Mucosa of rectum (tissue), 2 donors: ENCODE measurements around the gene PACS2.

Experiments
- H3K27ac ChIP-seq, 2 donors: one replicate each; pipeline ENCODE4 v1.7.0; 2013; ENCODE audit warnings: inconsistent platforms in 2 of 2, low read depth in 2 of 2, low read length in 2 of 2
- H3K27me3 ChIP-seq, 2 donors: one replicate each; pipeline ENCODE4 v1.7.0; 2013; ENCODE audit warnings: low read length in 2 of 2; ENCODE audit not compliant: control insufficient read depth in 2 of 2, insufficient read depth in 2 of 2
- H3K36me3 ChIP-seq, 2 donors: one replicate each; pipeline ENCODE4 v1.7.0; 2013; ENCODE audit warnings: low read length in 2 of 2; ENCODE audit not compliant: control insufficient read depth in 2 of 2, insufficient read depth in 2 of 2
- H3K4me1 ChIP-seq, 2 donors: one replicate each; pipeline ENCODE4 v1.7.0; 2013; ENCODE audit warnings: low read length in 2 of 2, mild to moderate bottlenecking in 1 of 2; ENCODE audit not compliant: control insufficient read depth in 2 of 2, insufficient read depth in 2 of 2
- H3K4me3 ChIP-seq, 2 donors: one replicate each; pipeline ENCODE4 v1.7.0; 2013; ENCODE audit warnings: low read length in 2 of 2
- H3K9ac ChIP-seq, 2 donors: one replicate each; pipeline ENCODE4 v1.7.0; 2013; ENCODE audit warnings: low read length in 2 of 2, low read depth in 1 of 2, mild to moderate bottlenecking in 1 of 2
- H3K9me3 ChIP-seq, 2 donors: one replicate each; pipeline ENCODE4 v1.7.0; 2013; ENCODE audit warnings: low read length in 2 of 2; ENCODE audit not compliant: control insufficient read depth in 2 of 2
- donor health status: healthy.
- donor health status: Normal muscosa, but diverticular disease.

PACS2 gene

DNA sequence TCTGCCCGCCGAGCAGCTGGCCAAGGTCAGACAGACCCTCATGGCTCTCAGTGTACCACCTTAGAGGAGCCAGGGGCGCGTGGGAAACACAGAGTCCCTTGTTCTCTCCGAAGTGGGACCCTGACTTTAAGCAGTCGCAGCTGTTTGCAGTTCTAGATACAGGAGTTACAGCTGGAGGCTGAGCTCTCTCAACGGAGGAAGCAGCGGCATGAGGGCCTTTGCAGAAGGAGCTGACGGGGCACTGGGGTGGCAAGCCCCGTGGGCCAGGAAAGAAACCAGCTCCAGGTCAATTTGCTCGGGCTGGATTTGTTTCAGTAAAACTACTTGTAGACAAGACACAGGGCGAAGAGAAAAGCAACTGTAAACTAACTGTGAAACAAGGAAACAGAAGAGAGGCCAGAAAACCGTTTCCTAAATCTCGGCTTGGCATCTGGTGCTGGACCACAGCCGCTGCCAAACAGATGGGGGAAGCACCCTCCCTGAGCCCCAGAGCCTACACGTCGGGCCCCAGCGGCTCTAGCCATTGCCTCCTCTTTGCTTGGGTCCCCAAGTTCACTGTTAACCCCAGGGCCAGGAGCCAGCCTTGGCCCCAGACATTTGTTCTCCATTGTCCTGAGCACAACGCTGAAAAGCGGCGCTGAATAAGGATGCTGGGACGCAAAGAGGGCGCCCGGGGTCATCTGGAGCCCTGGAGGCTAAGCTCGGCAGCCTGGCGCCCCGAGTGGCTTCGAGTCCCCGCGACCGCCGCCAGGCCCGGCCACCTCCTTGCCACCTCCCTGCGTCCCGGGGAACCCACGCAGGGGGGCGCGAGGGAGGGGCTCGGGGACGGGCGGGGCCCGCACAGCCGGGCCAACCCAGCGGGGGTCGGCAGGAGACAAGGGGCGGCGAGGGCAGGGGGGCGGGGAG, 914 bp upstream of the PACS2 start:
- Histone ChIP-seq H3K4me3 (peak overlapping the region; percentile 63 to 67), H3K27me3 (no peaks in the 10 kb centered on the region), H3K4me1 (peaks cover 21 to 25% of the 10 kb centered on the region in 2 donors), H3K9me3 (no peaks in the 10 kb centered on the region), H3K27ac (peak overlapping the region; percentile 73 to 85), H3K36me3 (no peaks in the 10 kb centered on the region), H3K9ac (peak overlapping the region; percentile 54 to 64)

- H3K27me3 ChIP-seq: no peaks in the 10 kb centered on the region
- H3K9me3 ChIP-seq: no peaks in the 10 kb centered on the region
- H3K4me3 ChIP-seq: peak overlapping the region; percentile 69 to 76
- H3K9ac ChIP-seq: peak overlapping the region; percentile 52 to 59
- peak overlapping the region; percentile 76 for H3K27ac ChIP-seq
- no peaks in the 10 kb centered on the region for H3K36me3 ChIP-seq
- H3K4me1 ChIP-seq: peaks cover 21 to 25% of the 10 kb centered on the region in 2 donors
Observed at GRCh38 chr14:105315211-105315721, 718 bp downstream of the PACS2 start.

- Histone ChIP-seq H3K4me1 (peaks cover 21 to 25% of the 10 kb centered on the region in 2 donors), H3K36me3 (no peaks in the 10 kb centered on the region), H3K27me3 (no peaks in the 10 kb centered on the region), H3K4me3 (peak overlapping the region; percentile 69 to 76), H3K9ac (peak overlapping the region in 1 of 2 donors; percentile 59), H3K9me3 (no peaks in the 10 kb centered on the region), H3K27ac (peak overlapping the region in 1 of 2 donors; percentile 76)
Observed at GRCh38 chr14:105315941-105316576, 1.5 kb downstream of the PACS2 start.

- no peaks in the 10 kb centered on the region for H3K36me3 ChIP-seq
- no peaks in the 10 kb centered on the region for H3K27me3 ChIP-seq
- H3K4me3 ChIP-seq: no peak overlapping the region
- no peak overlapping the region for H3K9ac ChIP-seq
- peaks cover 21 to 25% of the 10 kb centered on the region in 2 donors for H3K4me1 ChIP-seq
- H3K9me3 ChIP-seq: no peaks in the 10 kb centered on the region
- no peak overlapping the region for H3K27ac ChIP-seq
Observed at GRCh38 chr14:105316577-105316941, 2.0 kb downstream of the PACS2 start.

GRCh38 chr14:105316968-105317510, 2.5 kb downstream of the PACS2 start:
- Histone ChIP-seq H3K4me3 (peak overlapping the region in 1 of 2 donors; percentile 15), H3K27ac (peak overlapping the region in 1 of 2 donors; percentile 32), H3K9ac (peak overlapping the region in 1 of 2 donors; percentile 35)

DNA sequence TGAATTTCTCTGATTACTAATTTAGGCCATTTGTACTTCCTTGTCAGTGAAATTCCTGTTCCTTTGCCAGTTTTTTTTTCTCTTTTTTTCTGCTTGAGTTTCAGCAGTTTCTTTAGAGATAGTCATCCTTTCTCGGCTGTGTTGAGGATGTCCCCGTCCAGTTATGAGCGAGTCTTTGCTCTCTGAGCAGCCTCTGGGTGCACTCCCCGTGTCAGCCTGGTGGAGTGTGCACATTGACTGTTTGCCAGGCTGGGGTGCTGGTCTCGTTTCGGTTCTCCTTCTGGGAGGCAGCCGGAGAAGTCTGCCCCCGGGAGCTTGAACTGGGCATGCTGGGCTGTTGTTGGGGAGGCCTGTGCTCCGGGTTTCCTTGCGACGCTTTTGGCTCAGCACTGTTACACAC, 3.0 kb downstream of the PACS2 start:
- Histone ChIP-seq H3K27me3 (no peaks in the 10 kb centered on the region), H3K36me3 (no peaks in the 10 kb centered on the region), H3K9me3 (no peaks in the 10 kb centered on the region), H3K27ac (peak overlapping the region in 1 of 2 donors; percentile 32), H3K4me1 (peaks cover 21 to 25% of the 10 kb centered on the region in 2 donors), H3K9ac (peak overlapping the region in 1 of 2 donors; percentile 35), H3K4me3 (peak overlapping the region in 1 of 2 donors; percentile 15)

More at GRCh38 chr14:105316968-105317510, 2.5 kb downstream of the PACS2 start:
- H3K27me3 ChIP-seq: no peaks in the 10 kb centered on the region
- no peaks in the 10 kb centered on the region for H3K36me3 ChIP-seq
- no peaks in the 10 kb centered on the region for H3K9me3 ChIP-seq
- peaks cover 21 to 25% of the 10 kb centered on the region in 2 donors for H3K4me1 ChIP-seq

GRCh38 chr14:105322791-105323556, 8.4 kb downstream of the PACS2 start:
- H3K4me3 ChIP-seq: no peak overlapping the region
- no peaks in the 10 kb centered on the region for H3K27me3 ChIP-seq
- no peaks in the 10 kb centered on the region for H3K4me1 ChIP-seq
- H3K36me3 ChIP-seq: no peaks in the 10 kb centered on the region
- no peak overlapping the region for H3K9ac ChIP-seq
- H3K27ac ChIP-seq: no peak overlapping the region
- no peaks in the 10 kb centered on the region for H3K9me3 ChIP-seq

GRCh38 chr14:105323663-105324062, 9.1 kb downstream of the PACS2 start:
- no peak overlapping the region for H3K27ac ChIP-seq
- H3K9ac ChIP-seq: no peak overlapping the region
- H3K36me3 ChIP-seq: no peaks in the 10 kb centered on the region
- H3K9me3 ChIP-seq: no peaks in the 10 kb centered on the region
- no peak overlapping the region for H3K4me3 ChIP-seq
- peaks cover 0 to 3% of the 10 kb centered on the region in 2 donors for H3K4me1 ChIP-seq
- no peaks in the 10 kb centered on the region for H3K27me3 ChIP-seq

DNA sequence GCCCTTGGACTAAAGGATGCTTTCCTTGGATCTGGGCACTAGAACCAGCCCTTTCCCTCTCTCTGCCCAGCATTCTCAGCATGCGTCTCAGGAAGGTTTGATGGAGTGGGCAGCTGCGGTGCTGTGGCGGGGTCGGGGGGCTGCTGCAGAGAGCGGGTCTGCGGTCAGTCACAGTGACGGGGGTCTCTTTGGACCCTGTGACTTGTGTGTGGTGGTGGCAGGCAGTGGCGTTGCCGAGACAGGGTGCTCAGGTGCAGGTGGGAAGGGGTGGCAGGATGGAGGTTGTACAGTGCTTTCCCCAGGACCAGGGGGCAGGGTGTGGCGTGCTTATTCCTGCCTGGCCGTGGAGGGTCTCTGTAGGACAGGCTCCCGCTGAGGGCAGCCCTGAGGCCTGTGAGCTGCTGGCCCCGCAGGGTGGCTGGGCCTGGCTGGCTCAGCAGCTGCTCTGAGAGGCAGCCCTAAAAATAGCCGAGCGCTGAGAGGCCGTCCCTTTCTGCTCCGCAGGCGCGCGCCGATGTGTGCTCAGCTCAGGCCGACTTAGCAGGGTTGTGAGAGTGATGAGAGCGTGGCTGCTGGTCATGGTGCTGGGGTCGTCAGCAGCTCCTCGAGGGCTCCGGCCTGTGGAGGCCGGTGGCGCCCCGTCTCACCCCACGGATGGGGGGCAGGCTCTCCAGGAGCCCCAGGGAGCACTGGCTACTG, 9.7 kb downstream of the PACS2 start:
- Histone ChIP-seq H3K27me3 (no peaks in the 10 kb centered on the region), H3K9ac (no peak overlapping the region), H3K4me1 (peaks cover 0 to 3% of the 10 kb centered on the region in 2 donors), H3K9me3 (no peaks in the 10 kb centered on the region), H3K4me3 (no peak overlapping the region), H3K27ac (no peak overlapping the region), H3K36me3 (no peaks in the 10 kb centered on the region)
